ENCODE data around the gene IER2.

Gene IER2

GRCh38 chr19:13134626-13135025 is 15.6 kb upstream of the IER2 start:
- TF ChIP-seq MAX (IDR thresholded peaks at IDR 0.05; ENCODE audit: low read depth, low read length) = no peak
- TF ChIP-seq CTCF (IDR thresholded peaks at IDR 0.05; ENCODE audit: low read depth, low read length) = no peak
- no peak for TF ChIP-seq POLR2A (IDR thresholded peaks at IDR 0.05; ENCODE audit: extremely low read depth, insufficient read length)
- no peak for TF ChIP-seq MYC (IDR thresholded peaks at IDR 0.05; ENCODE audit: low read depth, low read length)

GRCh38 chr19:13135068-13136062 is 14.8 kb upstream of the IER2 start:
- no peak for TF ChIP-seq CTCF (IDR thresholded peaks at IDR 0.05; ENCODE audit: low read depth, low read length)
- no peak overlapping the region for H3K4me3 ChIP-seq (ENCODE audit: low read depth, low read length)
- DNase-seq (ENCODE audit: low read depth) = no peak

More at GRCh38 chr19:13134626-13135025, 15.6 kb upstream of the IER2 start:
- DNase-seq (ENCODE audit: low read depth) = no peak
- H3K4me3 ChIP-seq (ENCODE audit: low read depth, low read length) = no peak overlapping the region

GRCh38 chr19:13137290-13137794 is 12.9 kb upstream of the IER2 start:
- TF ChIP-seq CTCF (IDR thresholded peaks at IDR 0.05; ENCODE audit: low read depth, low read length) = no peak
- no peak for TF ChIP-seq MAX (IDR thresholded peaks at IDR 0.05; ENCODE audit: low read depth, low read length)
- no peak for DNase-seq (ENCODE audit: low read depth)
- no peak overlapping the region for H3K4me3 ChIP-seq (ENCODE audit: low read depth, low read length)

GRCh38 chr19:13138171-13138915 is 11.9 kb upstream of the IER2 start:
- peak; percentile 34 for DNase-seq (ENCODE audit: low read depth)
- no peak overlapping the region for H3K4me3 ChIP-seq (ENCODE audit: low read depth, low read length)
- TF ChIP-seq POLR2A (IDR thresholded peaks at IDR 0.05; ENCODE audit: extremely low read depth, insufficient read length) (no peak), MYC (IDR thresholded peaks at IDR 0.05; ENCODE audit: low read depth, low read length) (no peak), CTCF (IDR thresholded peaks at IDR 0.05; ENCODE audit: low read depth, low read length) (no peak), MAX (IDR thresholded peaks at IDR 0.05; ENCODE audit: low read depth, low read length) (peak; percentile 21; the same call in 1 of the 2 replicates)

GRCh38 chr19:13138916-13139198 is 11.4 kb upstream of the IER2 start:
- TF ChIP-seq CTCF (IDR thresholded peaks at IDR 0.05; ENCODE audit: low read depth, low read length) (no peak), MAX (IDR thresholded peaks at IDR 0.05; ENCODE audit: low read depth, low read length) (peak; percentile 53), POLR2A (IDR thresholded peaks at IDR 0.05; ENCODE audit: extremely low read depth, insufficient read length) (no peak), MYC (IDR thresholded peaks at IDR 0.05; ENCODE audit: low read depth, low read length) (peak; percentile 73)
- peak; percentile 81 for DNase-seq (ENCODE audit: low read depth)

More at GRCh38 chr19:13138916-13139198, 11.4 kb upstream of the IER2 start:
- H3K4me3 ChIP-seq (ENCODE audit: low read depth, low read length) = no peak overlapping the region

Measured in NB4 (cell line).